H1 (cell line): ENCODE results near the gene SGK1. TPM values are rescaled to one million over a fixed set of nuclear protein-coding genes. Genes with fewer than 3 reads are reported as not detected.

Experiments
- CTCF ChIA-PET: fragments of 300-600 bp; sonication (Branson Sonifier 250); formaldehyde crosslinking; loops from one replicate; lab custom pipeline; 2021; ENCODE audit not compliant: partially characterized antibody; lab: Charles Lee
- POLR2A ChIA-PET: fragments of 300-600 bp; sonication (Branson Sonifier 250); formaldehyde crosslinking; loops from one replicate; lab custom pipeline; 2021; ENCODE audit warnings: inconsistent platforms; ENCODE audit not compliant: partially characterized antibody; lab: Charles Lee
- DNase-seq, 2 experiments: peaks; one replicate each; pipeline versions ENCODE4 v3.0.0 to v3.0.0-alpha.2; 2010 to 2022; ENCODE audit warnings: low spot score in 2 of 2, low read depth in 1 of 2, mixed read lengths in 1 of 2
- FAIRE-seq: peaks from 2 replicates; lab custom pipeline; 2011; peaks lifted over from hg19 to GRCh38; lab: Jason Lieb, UNC
- H2AFZ ChIP-seq: 2 replicates; pipeline ENCODE4 v1.8.1; 2012; ENCODE audit warnings: low read length, inconsistent platforms
- H2AK5ac ChIP-seq: 2 replicates; pipeline ENCODE4 v1.6.1; 2013; ENCODE audit warnings: low read depth, low read length
- H2BK120ac ChIP-seq: replicated peaks from 2 replicates; pipeline ENCODE3; 2013; ENCODE audit warnings: low read depth, low read length, inconsistent platforms
- H2BK12ac ChIP-seq: 2 replicates; pipeline ENCODE4 v1.6.1; 2013; ENCODE audit warnings: low read depth, low read length
- H2BK15ac ChIP-seq: 2 replicates; pipeline ENCODE4 v1.6.1; 2013; ENCODE audit warnings: low read length
- H2BK20ac ChIP-seq: 2 replicates; pipeline ENCODE4 v1.6.1; 2013; ENCODE audit warnings: low read length
- H2BK5ac ChIP-seq: 2 replicates; pipeline ENCODE4 v1.6.1; 2013; ENCODE audit warnings: low read depth, low read length
- H3K14ac ChIP-seq: 2 replicates; pipeline ENCODE4 v1.6.1; 2013; ENCODE audit warnings: inconsistent platforms; ENCODE audit not compliant: insufficient read length
- H3K18ac ChIP-seq: 2 replicates; pipeline ENCODE4 v1.6.1; 2013; ENCODE audit warnings: low read length; ENCODE audit errors: extremely low read depth
- H3K23ac ChIP-seq: 2 replicates; pipeline ENCODE4 v1.6.1; 2013; ENCODE audit warnings: inconsistent platforms; ENCODE audit not compliant: insufficient read length
- H3K23me2 ChIP-seq: 2 replicates; pipeline ENCODE4 v1.6.1; 2013; ENCODE audit warnings: low read depth, low read length
- H3K27ac ChIP-seq: 2 replicates; pipeline ENCODE4 v1.6.1; 2011; ENCODE audit warnings: low read depth, low read length, inconsistent platforms
- H3K27me3 ChIP-seq, 4 experiments: replicated peaks in 1 of 4; 1 replicate in 1 of 4; 2 replicates in 3 of 4; pipeline versions ENCODE4 v1.6.1 to v1.8.1; 2011 to 2013; ENCODE audit warnings: low read length in 3 of 4, mild to moderate bottlenecking in 3 of 4, inconsistent platforms in 2 of 4, mixed read lengths in 2 of 4, moderate library complexity in 1 of 4; ENCODE audit not compliant: control insufficient read depth in 3 of 4, insufficient read depth in 3 of 4; ENCODE audit errors: extremely low read depth in 1 of 4
- H3K36me3 ChIP-seq, 4 experiments: 2 replicates each; pipeline versions ENCODE4 v1.6.1 to v1.8.1; 2011 to 2013; ENCODE audit warnings: mild to moderate bottlenecking in 4 of 4, low read length in 3 of 4, moderate library complexity in 2 of 4, control low read depth in 1 of 4, inconsistent platforms in 1 of 4; ENCODE audit not compliant: insufficient read depth in 4 of 4, control insufficient read depth in 2 of 4
- H3K4ac ChIP-seq: replicated peaks from 2 replicates; pipeline ENCODE3; 2013; ENCODE audit warnings: low read length, low read depth, mixed read lengths, inconsistent platforms; ENCODE audit not compliant: insufficient read length
- H3K4me1 ChIP-seq, 4 experiments: replicated peaks in 1 of 4; 1 replicate in 1 of 4; 2 replicates in 3 of 4; pipeline versions ENCODE4 v1.6.1 to v1.8.1; 2011 to 2013; ENCODE audit warnings: low read length in 3 of 4, inconsistent platforms in 2 of 4, mixed read lengths in 1 of 4; ENCODE audit not compliant: insufficient read depth in 4 of 4, control insufficient read depth in 3 of 4
- H3K4me2 ChIP-seq, 2 experiments: 2 replicates each; pipeline versions ENCODE4 v1.6.1 to v1.8.1; 2011 to 2013; ENCODE audit warnings: low read depth in 2 of 2, low read length in 2 of 2, control low read depth in 1 of 2, inconsistent platforms in 1 of 2, mild to moderate bottlenecking in 1 of 2; ENCODE audit not compliant: insufficient read depth in 1 of 2
- H3K4me3 ChIP-seq, 4 experiments: fragments of 200-600, 300-600 bp in 1 of 4; sonication (generic), shearing (Covaris generic), sonication (Bioruptor Twin) in 1 of 4; 2 replicates each; pipeline versions ENCODE4 v1.5.1 to v1.8.1; 2011 to 2016; ENCODE audit warnings: low read length in 4 of 4, low read depth in 3 of 4, control low read depth in 2 of 4, inconsistent platforms in 2 of 4, mild to moderate bottlenecking in 2 of 4, mixed read lengths in 1 of 4, moderate library complexity in 1 of 4; ENCODE audit not compliant: insufficient read depth in 2 of 4; ENCODE audit errors: extremely low read depth in 1 of 4
- H3K56ac ChIP-seq: replicated peaks from 2 replicates; pipeline ENCODE3; 2013; ENCODE audit warnings: low read depth, mild to moderate bottlenecking, mixed read lengths, low read length, inconsistent platforms; ENCODE audit not compliant: insufficient read length
- H3K79me1 ChIP-seq: 2 replicates; pipeline ENCODE4 v1.6.1; 2013; ENCODE audit warnings: low read depth, low read length, control low read depth
- H3K79me2 ChIP-seq, 2 experiments: 2 replicates each; pipeline versions ENCODE4 v1.6.1 to v1.8.1; 2012 to 2013; ENCODE audit warnings: low read length in 2 of 2, mild to moderate bottlenecking in 2 of 2, inconsistent platforms in 1 of 2; ENCODE audit not compliant: insufficient read depth in 2 of 2, control insufficient read depth in 1 of 2
- H3K9ac ChIP-seq, 4 experiments: replicated peaks in 1 of 4; 1 replicate in 1 of 4; 2 replicates in 3 of 4; pipeline versions ENCODE4 v1.6.1 to v1.8.1; 2011 to 2013; ENCODE audit warnings: low read depth in 3 of 4, low read length in 3 of 4, control low read depth in 2 of 4, mild to moderate bottlenecking in 2 of 4, moderate library complexity in 2 of 4, inconsistent platforms in 1 of 4; ENCODE audit errors: extremely low read depth in 1 of 4
- H3K9me3 ChIP-seq, 2 experiments: 2 replicates each; pipeline versions ENCODE4 v1.6.1 to v1.8.1; 2012 to 2013; ENCODE audit warnings: mild to moderate bottlenecking in 2 of 2, moderate library complexity in 2 of 2, control low read depth in 1 of 2, inconsistent platforms in 1 of 2, low read depth in 1 of 2, low read length in 1 of 2, mixed read lengths in 1 of 2; ENCODE audit not compliant: insufficient read depth in 2 of 2
- H4K20me1 ChIP-seq, 2 experiments: replicated peaks in 1 of 2; 2 replicates each; pipeline versions ENCODE3 to v1.8.1; 2011 to 2013; ENCODE audit warnings: inconsistent platforms in 2 of 2, low read length in 2 of 2, mild to moderate bottlenecking in 1 of 2; ENCODE audit not compliant: insufficient read depth in 2 of 2, control insufficient read depth in 1 of 2
- H4K5ac ChIP-seq: 2 replicates; pipeline ENCODE4 v1.6.1; 2013; ENCODE audit warnings: low read length, low read depth, mixed read lengths, inconsistent platforms; ENCODE audit not compliant: insufficient read length
- H4K8ac ChIP-seq: 2 replicates; pipeline ENCODE4 v1.8.0; 2013; ENCODE audit warnings: mild to moderate bottlenecking, moderate library complexity, low read length, inconsistent platforms; ENCODE audit not compliant: insufficient read depth; ENCODE audit errors: extremely low read depth
- H4K91ac ChIP-seq: replicated peaks from 2 replicates; pipeline ENCODE3; 2013; ENCODE audit warnings: low read length, mixed read lengths, inconsistent platforms; ENCODE audit not compliant: insufficient read length
- CEBPB ChIP-seq: IDR thresholded peaks from 2 replicates; pipeline ENCODE4 v1.6.1; 2012; ENCODE audit warnings: low read depth, low read length
- CHD2 ChIP-seq: IDR thresholded peaks from 2 replicates; pipeline ENCODE4 v1.6.1; 2012; ENCODE audit warnings: low read length, improper control_type of control experiment
- CREB1 ChIP-seq: IDR thresholded peaks from 2 replicates; pipeline ENCODE4 v1.6.1; 2012; ENCODE audit warnings: inconsistent platforms
- WGBS, 2 experiments: shearing (Covaris generic) in 1 of 2; methylation state at CpG; one replicate each; pipeline versions ENCODE4 v1.1.6 to v1.1.7; 2013 to 2015; ENCODE audit warnings: low lambda C conversion rate in 2 of 2, mixed read lengths in 2 of 2, inconsistent platforms in 1 of 2, low coverage in 1 of 2, missing lambda C conversion rate in 1 of 2; ENCODE audit not compliant: insufficient replicate concordance in 2 of 2, insufficient coverage in 1 of 2, insufficient read length in 1 of 2; ENCODE audit errors: extremely low coverage in 1 of 2, missing lambda C conversion rate in 1 of 2; 5-methylcytosine and 5-hydroxymethylcytosine counted together
- polyA plus RNA-seq, 7 experiments: library from polyadenylated mRNA; depleted of rRNA in 3 of 7; stranded (reverse) in 5 of 7; unstranded in 2 of 7; fragments of >200 nt in 5 of 7; fragments of 200-250 nt in 2 of 7; gene quantifications; 1 replicate in 5 of 7; 2 replicates in 1 of 7; 4 replicates in 1 of 7; pipeline versions ENCODE4 v1.2.1 to v1.2.3, GENCODE V29; 2011 to 2013; ENCODE audit warnings: missing spikeins in 2 of 7, mixed read lengths in 2 of 7
- total RNA-seq: library from RNA; stranded (reverse); fragmentation: NEBNext Ultra II Directional; extraction: Animal tissue kit (Norgen Biotek cat#: 25700); gene quantifications from 2 replicates; pipeline ENCODE4 v1.2.1, GENCODE V29; 2021

Gene SGK1
- total and polyA plus RNA-seq, 2 of the 8 experiments (the other 6 are each of a cell fraction or from before 2014, with no cell fraction given): 14.5 to 18.4 TPM

- H2BK12ac ChIP-seq: no peak overlapping the region
- no peak for FAIRE-seq
- H2BK5ac ChIP-seq: no peak overlapping the region
- H3K9me3 ChIP-seq: no peaks in the 10 kb centered on the region
- no peak overlapping the region for H4K8ac ChIP-seq
- TF ChIP-seq CHD2 (no peak), CEBPB (peak; percentile 61), CREB1 (no peak)
- no peak overlapping the region for H3K23ac ChIP-seq
- H3K14ac ChIP-seq: no peak overlapping the region
- H3K79me2 ChIP-seq: no peaks in the 10 kb centered on the region
- H3K4ac ChIP-seq: no peak overlapping the region
- H2AK5ac ChIP-seq: no peak overlapping the region
- peaks cover 4 to 16% (median 9%) of the 10 kb centered on the region in 4 experiments; a peak in 6 of 7 replicates for H3K4me1 ChIP-seq
- peak overlapping the region; percentile 73; the same call in 1 of the 2 replicates for H2AFZ ChIP-seq
- no peak overlapping the region for H3K9ac ChIP-seq
- no peak for DNase-seq
- H2BK20ac ChIP-seq: no peak overlapping the region
- H4K91ac ChIP-seq: no peak overlapping the region
- H2BK120ac ChIP-seq: no peak overlapping the region
- ChIA-PET POLR2A (interaction anchor here (0.7 to 1.4 kb wide), 3 partner anchors 11 to 434 kb away, joined by 3 to 4 read pairs (median 3); no protein-coding TSS in a partner anchor), CTCF (interaction anchor here (0.6 to 3.4 kb wide), 30 partner anchors 9 to 763 kb away, joined by 3 to 20 read pairs (median 4); no protein-coding TSS in a partner anchor)
- H3K27me3 ChIP-seq: peaks cover 0 to 18% (median 12%) of the 10 kb centered on the region in 4 experiments; a peak in 6 of 7 replicates
- H3K4me2 ChIP-seq: peak overlapping the region; percentile 48 to 61
- no peaks in the 10 kb centered on the region for H3K79me1 ChIP-seq
- no peaks in the 10 kb centered on the region for H4K20me1 ChIP-seq
- no peak overlapping the region for H3K56ac ChIP-seq
- no peak overlapping the region for H3K27ac ChIP-seq
- H2BK15ac ChIP-seq: no peak overlapping the region
- H3K4me3 ChIP-seq: peak overlapping the region; percentile 14 to 52 (median 26); a peak in 7 of 8 replicates
- no peak overlapping the region for H4K5ac ChIP-seq
- H3K36me3 ChIP-seq: peaks cover 0 to 4% (median 2%) of the 10 kb centered on the region in 4 experiments; a peak in 2 of 8 replicates
- peaks cover 14% of the 10 kb centered on the region; the same call in 1 of the 2 replicates for H3K23me2 ChIP-seq
- no peak overlapping the region for H3K18ac ChIP-seq
- WGBS, 2 experiments: 82% methylated on average over 10 of the region's 10 CpGs; no CpG with 5 or more reads in 1 of the 2 experiments
Measured at GRCh38 chr6:134177753-134178160, 140.2 kb downstream of the SGK1 start.
